IMR-90 (cell line): ENCODE data around the gene KDELR1. TPM values are rescaled to one million over a fixed set of nuclear protein-coding genes. Genes with fewer than 3 reads are reported as not detected.

Source experiments
- ATAC-seq: fragments of 200-7000 bp; cut with Tn5 transposase; 2 replicates; pipeline ENCODE4 v1.9.1; 2020; ENCODE audit warnings: low read depth, mild to moderate bottlenecking, moderate library complexity
- BruUV-seq: library from RNA; stranded (reverse); fragments of 400-500 nt; replicated peaks from 2 replicates; lab custom pipeline; 2021; lab: Mats Ljungman, UMichigan
- CTCF ChIA-PET: fragments of 300-600 bp; formaldehyde crosslinking; extraction: SDS; loops from one replicate; lab custom pipeline; 2021; ENCODE audit warnings: antibody characterized with exemption; lab: Yijun Ruan, JAX
- POLR2A ChIA-PET: fragments of 300-600 bp; sonication (Branson Sonifier 250); formaldehyde crosslinking; loops from one replicate; lab custom pipeline; 2022; ENCODE audit warnings: antibody characterized with exemption; ENCODE audit not compliant: unreplicated experiment; lab: Charles Lee
- DNase-seq: peaks from one replicate; pipeline ENCODE4 v3.0.0; 2013
- H2AFZ ChIP-seq: replicated peaks from 2 replicates; pipeline ENCODE3; 2013; ENCODE audit warnings: low read length, mild to moderate bottlenecking; ENCODE audit not compliant: poor library complexity
- H2AK5ac ChIP-seq: 2 replicates; pipeline ENCODE4 v1.6.1; 2013; ENCODE audit warnings: low read depth, low read length, inconsistent platforms
- H2AK9ac ChIP-seq: replicated peaks from 2 replicates; pipeline ENCODE3; 2013; ENCODE audit warnings: mild to moderate bottlenecking, low read depth, low read length, moderate library complexity; ENCODE audit not compliant: poor library complexity
- H2BK120ac ChIP-seq: 2 replicates; pipeline ENCODE4 v1.6.1; 2013; ENCODE audit warnings: low read depth, low read length, inconsistent platforms
- H2BK15ac ChIP-seq: 3 replicates; pipeline ENCODE4 v1.6.1; 2013; ENCODE audit warnings: low read depth, low read length, inconsistent platforms
- H2BK20ac ChIP-seq: 2 replicates; pipeline ENCODE4 v1.6.1; 2013; ENCODE audit warnings: low read depth, mild to moderate bottlenecking, inconsistent platforms, low read length, moderate library complexity
- H2BK5ac ChIP-seq: 2 replicates; pipeline ENCODE4 v1.6.1; 2013; ENCODE audit warnings: mild to moderate bottlenecking, low read depth, low read length, inconsistent platforms; ENCODE audit not compliant: poor library complexity, severe bottlenecking
- H3K14ac ChIP-seq: replicated peaks from 2 replicates; pipeline ENCODE4 v1.6.1; 2013; ENCODE audit warnings: low read depth, low read length, inconsistent platforms
- H3K18ac ChIP-seq: 2 replicates; pipeline ENCODE4 v1.6.1; 2013; ENCODE audit warnings: low read depth, low read length, control low read depth
- H3K23ac ChIP-seq: 2 replicates; pipeline ENCODE4 v1.6.1; 2013; ENCODE audit warnings: low read depth, low read length, inconsistent platforms
- H3K27ac ChIP-seq: 2 replicates; pipeline ENCODE4 v1.5.1; 2013; ENCODE audit warnings: mild to moderate bottlenecking, control low read depth, low read length; ENCODE audit not compliant: insufficient read depth
- H3K27me3 ChIP-seq: 2 replicates; pipeline ENCODE4 v1.6.1; 2013; ENCODE audit warnings: low read length; ENCODE audit not compliant: control insufficient read depth, insufficient read depth
- H3K36me3 ChIP-seq: 2 replicates; pipeline ENCODE4 v1.6.1; 2013; ENCODE audit warnings: low read length, mixed read lengths; ENCODE audit not compliant: control insufficient read depth, insufficient read depth
- H3K4ac ChIP-seq: 2 replicates; pipeline ENCODE4 v1.6.1; 2013; ENCODE audit warnings: low read depth, low read length, inconsistent platforms
- H3K4me1 ChIP-seq: 2 replicates; pipeline ENCODE4 v1.6.1; 2013; ENCODE audit warnings: low read length, mixed read lengths; ENCODE audit not compliant: control insufficient read depth, insufficient read depth
- H3K4me2 ChIP-seq: 2 replicates; pipeline ENCODE4 v1.6.1; 2013; ENCODE audit warnings: low read depth, mild to moderate bottlenecking, control low read depth, low read length, moderate library complexity
- H3K4me3 ChIP-seq: 2 replicates; pipeline ENCODE4 v1.5.1; 2013; ENCODE audit warnings: low read depth, mild to moderate bottlenecking, control low read depth, low read length, moderate library complexity; ENCODE audit not compliant: insufficient read depth
- H3K56ac ChIP-seq: 2 replicates; pipeline ENCODE4 v1.6.1; 2013; ENCODE audit warnings: low read length, inconsistent platforms; ENCODE audit not compliant: insufficient read depth; ENCODE audit errors: extremely low read depth
- H3K79me1 ChIP-seq, 2 experiments: 2 replicates each; pipeline ENCODE4 v1.6.1; 2013; ENCODE audit warnings: low read length in 2 of 2, inconsistent platforms in 1 of 2, low read depth in 1 of 2
- H3K9ac ChIP-seq: 2 replicates; pipeline ENCODE4 v1.6.1; 2013; ENCODE audit warnings: low read depth, low read length, control low read depth
- H3K9me1 ChIP-seq: 2 replicates; pipeline ENCODE4 v1.6.1; 2013; ENCODE audit warnings: low read length, inconsistent platforms; ENCODE audit not compliant: insufficient read depth
- H3K9me3 ChIP-seq: 2 replicates; pipeline ENCODE4 v1.6.1; 2013; ENCODE audit warnings: low read length; ENCODE audit not compliant: control insufficient read depth, insufficient read depth
- H4K20me1 ChIP-seq: 2 replicates; pipeline ENCODE4 v1.6.1; 2013; ENCODE audit warnings: low read length, inconsistent platforms; ENCODE audit not compliant: insufficient read depth
- H4K5ac ChIP-seq: 2 replicates; pipeline ENCODE4 v1.6.1; 2013; ENCODE audit warnings: mild to moderate bottlenecking, low read depth, low read length, control low read depth
- H4K8ac ChIP-seq, 2 experiments: 2 replicates each; pipeline ENCODE4 v1.6.1; 2013; ENCODE audit warnings: low read depth in 2 of 2, low read length in 2 of 2, control low read depth in 1 of 2, inconsistent platforms in 1 of 2
- H4K91ac ChIP-seq: 2 replicates; pipeline ENCODE4 v1.6.1; 2013; ENCODE audit warnings: low read depth, low read length, inconsistent platforms; ENCODE audit not compliant: insufficient read depth
- BHLHE40 ChIP-seq: fragments of 150-350 bp; IDR thresholded peaks from 2 replicates; pipeline ENCODE4 v1.6.1; 2016; ENCODE audit warnings: mild to moderate bottlenecking, low read depth, low read length
- CEBPB ChIP-seq: IDR thresholded peaks from 2 replicates; pipeline ENCODE4 v1.6.1; 2012; ENCODE audit warnings: low read depth, low read length, improper control_type of control experiment
- CHD1 ChIP-seq: IDR thresholded peaks from 2 replicates; pipeline ENCODE4 v1.6.1; 2012; ENCODE audit warnings: low read depth, low read length, improper control_type of control experiment
- CTCF ChIP-seq: conservative IDR thresholded peaks from 2 replicates; pipeline ENCODE4 v1.5.1; 2012; ENCODE audit warnings: mild to moderate bottlenecking, low read depth, low read length, improper control_type of control experiment
- FOS ChIP-seq: fragments of 150-350 bp; IDR thresholded peaks from 2 replicates; pipeline ENCODE4 v1.6.1; 2016; ENCODE audit warnings: low read depth, low read length
- MAZ ChIP-seq: IDR thresholded peaks from 2 replicates; pipeline ENCODE4 v1.6.1; 2012; ENCODE audit warnings: low read depth, mild to moderate bottlenecking, low read length, improper control_type of control experiment, moderate library complexity, borderline replicate concordance
- POLR2A ChIP-seq: IDR thresholded peaks from 2 replicates; pipeline ENCODE4 v1.6.1; 2012; ENCODE audit warnings: mild to moderate bottlenecking, low read depth, low read length
- RAD21 ChIP-seq: IDR thresholded peaks from 2 replicates; pipeline ENCODE4 v1.6.1; 2012; ENCODE audit warnings: low read length, improper control_type of control experiment
- RFX5 ChIP-seq: IDR thresholded peaks from 2 replicates; pipeline ENCODE4 v1.8.0; 2012; ENCODE audit warnings: low read depth, mild to moderate bottlenecking, low read length, moderate library complexity
- SMC3 ChIP-seq: fragments of 150-350 bp; IDR thresholded peaks from 2 replicates; pipeline ENCODE4 v1.6.1; 2016; ENCODE audit warnings: low read depth, mild to moderate bottlenecking, antibody characterized with exemption, low read length, moderate library complexity
- WGBS, 2 experiments: methylation state at CpG; one replicate each; pipeline versions ENCODE4 v1.1.5 to v1.1.7; 2013; ENCODE audit warnings: missing lambda C conversion rate in 2 of 2; ENCODE audit not compliant: insufficient read length in 1 of 2; ENCODE audit errors: extremely low coverage in 2 of 2; 5-methylcytosine and 5-hydroxymethylcytosine counted together
- dilution Hi-C: fragments of 300-500 bp; cut with HindIII; formaldehyde crosslinking; loops from one replicate; pipeline ENCODE4 v1.14.3; 2018; ENCODE audit warnings: low sequenced_read_pairs; ENCODE audit not compliant: unreplicated experiment
- in situ Hi-C: fragments of 300-500 bp; cut with MboI; formaldehyde crosslinking; loops from 3 replicates; pipeline ENCODE4 v1.14.3; 2019; ENCODE audit warnings: low sequenced_read_pairs, inconsistent platforms, mixed read lengths
- intact Hi-C: fragments of 100-400 bp; cut with micrococcal nuclease; formaldehyde crosslinking; loops from 2 replicates; pipeline ENCODE4 v1.10.0; 2022
- polyA plus RNA-seq, 3 experiments: library from polyadenylated mRNA; depleted of rRNA; stranded (reverse); fragments of >200 nt; gene quantifications; 2 replicates each; pipeline ENCODE4 v1.2.3, GENCODE V29; 2012; ENCODE audit warnings: low replicate concordance in 1 of 3
- total RNA-seq: library from RNA; depleted of rRNA; stranded (reverse); fragments of >200 nt; gene quantifications from 2 replicates; pipeline ENCODE4 v1.2.3, GENCODE V29; 2012

Gene KDELR1
- total and polyA plus RNA-seq, 2 of the 4 experiments (the other 2 are of a cell fraction) = 58.8 to 180 TPM

GRCh38 chr19:48340995-48341394, 50.4 kb downstream of the KDELR1 start:
- BruUV-seq = no TSS peak
- POLR2A ChIA-PET = no interaction called here
- ATAC-seq = 0 out of 2 replicates have a peak, but pooled peaks have one; percentile 14

More at GRCh38 chr19:48340995-48341394, 50.4 kb downstream of the KDELR1 start:
- no peak overlapping the region for H3K18ac ChIP-seq
- H3K79me1 ChIP-seq = no peaks in the 10 kb centered on the region
- no peaks in the 10 kb centered on the region for H3K9me3 ChIP-seq
- 66% methylated on average over 4 of the region's 11 CpGs; no CpG with 5 or more reads in 1 of the 2 experiments for WGBS, 2 experiments
- H3K4ac ChIP-seq = no peak overlapping the region
- no peaks in the 10 kb centered on the region for H4K20me1 ChIP-seq
- H3K4me3 ChIP-seq = no peak overlapping the region
- H3K27me3 ChIP-seq = no peaks in the 10 kb centered on the region
- H3K56ac ChIP-seq = no peak overlapping the region
- intact Hi-C loops = no loop called here
- H3K27ac ChIP-seq = no peak overlapping the region
- TF ChIP-seq SMC3 (no peak), POLR2A (no peak), RAD21 (no peak), RFX5 (no peak), BHLHE40 (no peak), CTCF (no peak), MAZ (no peak), CHD1 (no peak), CEBPB (no peak), FOS (no peak)
- no peak overlapping the region for H2BK20ac ChIP-seq
- no peak overlapping the region for H3K14ac ChIP-seq
- H4K91ac ChIP-seq = no peak overlapping the region
- no peak overlapping the region for H2AK5ac ChIP-seq
- H2AFZ ChIP-seq = no peak overlapping the region
- no peak overlapping the region for H2BK15ac ChIP-seq
- peak; percentile 61 for DNase-seq
- no peak overlapping the region for H3K9ac ChIP-seq
- H4K8ac ChIP-seq = no peak overlapping the region
- H2BK120ac ChIP-seq = no peak overlapping the region
- no peaks in the 10 kb centered on the region for H3K36me3 ChIP-seq
- H2BK5ac ChIP-seq = no peak overlapping the region
- CTCF ChIA-PET = interaction anchor here (0.5 kb wide), 1 partner anchor 9 kb away, joined by 3 read pairs; no protein-coding TSS in a partner anchor
- no peak overlapping the region for H2AK9ac ChIP-seq
- dilution Hi-C loops = no loop called here
- in situ Hi-C loops = no loop called here
- H3K4me1 ChIP-seq = no peaks in the 10 kb centered on the region
- no peak overlapping the region for H3K23ac ChIP-seq
- H3K4me2 ChIP-seq = no peak overlapping the region
- H3K9me1 ChIP-seq = peaks cover 6% of the 10 kb centered on the region; the same call in 1 of the 2 replicates
- H4K5ac ChIP-seq = no peak overlapping the region
